Nephron (organoid): Measurements from ENCODE around the gene TRPC6.

ENCODE experiments used
- H3K27ac Mint-ChIP-seq, 3 experiments: 2 replicates each; pipeline ENCODE4 v1.8.0; 2020; ENCODE audit warnings: mixed read lengths in 3 of 3, mild to moderate bottlenecking in 2 of 3, moderate library complexity in 1 of 3
- H3K27me3 Mint-ChIP-seq: 2 replicates; pipeline ENCODE4 v1.8.0; 2021; ENCODE audit warnings: low read depth, mild to moderate bottlenecking, moderate library complexity, mixed read lengths
- H3K36me3 Mint-ChIP-seq: 2 replicates; pipeline ENCODE4 v1.8.0; 2020; ENCODE audit warnings: low read depth, mixed read lengths
- H3K4me1 Mint-ChIP-seq: 2 replicates; pipeline ENCODE4 v1.8.0; 2020; ENCODE audit warnings: mixed read lengths
- H3K4me3 Mint-ChIP-seq, 3 experiments: 2 replicates each; pipeline ENCODE4 v1.8.0; 2020; ENCODE audit warnings: mild to moderate bottlenecking in 3 of 3, mixed read lengths in 3 of 3, moderate library complexity in 2 of 3
- H3K9me3 Mint-ChIP-seq: 2 replicates; pipeline ENCODE4 v1.8.0; 2020; ENCODE audit warnings: mixed read lengths
- TF ChIP-seq, protein P1 (sequence below), 3 experiments: fragments of 200-600 bp; sonication (generic); IDR thresholded peaks; one replicate each; pipeline ENCODE4 v1.5.0; 2021; ENCODE audit warnings: antibody characterized with exemption in 3 of 3; ENCODE audit not compliant: unreplicated experiment in 3 of 3

TRPC6 gene

DNA sequence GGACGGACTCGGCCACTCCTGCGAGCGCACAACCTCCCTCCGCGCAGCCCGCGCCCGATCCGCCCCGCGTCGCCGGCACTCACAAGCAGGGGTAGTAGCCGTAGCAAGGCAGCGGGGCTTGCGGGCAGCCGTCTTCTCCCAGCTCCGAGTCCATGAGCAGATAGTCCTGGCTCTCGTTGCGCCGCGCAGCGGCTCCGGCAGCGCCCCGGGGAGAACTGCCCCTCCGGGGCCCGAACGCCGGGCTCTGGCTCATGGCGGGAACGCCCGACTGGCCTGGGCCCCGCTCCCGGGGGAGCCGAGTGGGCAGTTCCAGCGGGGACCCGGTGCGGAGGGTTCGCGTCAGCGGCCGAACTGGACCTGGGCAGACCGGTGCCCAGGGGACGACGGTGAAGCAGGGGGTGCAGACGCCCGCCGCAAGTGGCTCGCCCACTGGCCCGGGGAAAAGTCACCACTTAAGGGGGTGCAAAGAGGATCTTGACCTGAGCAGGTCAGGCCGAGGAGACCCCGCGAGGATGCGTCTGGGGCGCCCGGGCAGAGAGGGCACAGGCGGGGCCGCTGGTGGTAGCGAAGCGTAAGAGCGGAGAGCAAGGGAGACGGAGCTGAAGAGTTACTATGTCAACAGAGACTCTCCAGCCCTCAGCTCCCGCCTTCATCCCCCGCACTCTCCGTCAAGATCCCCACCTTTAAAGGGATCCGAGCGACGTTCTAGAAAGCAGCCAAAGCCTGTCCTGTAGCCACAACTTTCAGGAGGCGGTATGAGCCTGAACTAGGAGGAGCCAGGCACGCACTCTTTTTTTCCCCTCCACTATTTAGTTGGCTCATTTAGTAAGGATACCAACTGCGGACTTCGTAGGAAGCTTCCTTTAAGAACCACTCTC, at the start of gene TRPC6:
Gene TRPC6 (minus strand): TSS at position 757 of the 878 bp plus-strand sequence. CDS start 504 bp downstream, at position 253.
- peaks cover 5% of the 10 kb centered on the region for H3K36me3 Mint-ChIP-seq
- H3K27ac Mint-ChIP-seq, result peak within 1 kb of the TSS; percentile 76 to 89 (median 82)
- H3K9me3 Mint-ChIP-seq, result peaks cover 7% of the 10 kb centered on the region
- H3K27me3 Mint-ChIP-seq, result peaks cover 54% of the 10 kb centered on the region
- peak within 1 kb of the TSS; percentile 87 to 93 (median 93) for H3K4me3 Mint-ChIP-seq
- peaks cover 12% of the 10 kb centered on the region for H3K4me1 Mint-ChIP-seq
- TF ChIP-seq, protein P1, sequence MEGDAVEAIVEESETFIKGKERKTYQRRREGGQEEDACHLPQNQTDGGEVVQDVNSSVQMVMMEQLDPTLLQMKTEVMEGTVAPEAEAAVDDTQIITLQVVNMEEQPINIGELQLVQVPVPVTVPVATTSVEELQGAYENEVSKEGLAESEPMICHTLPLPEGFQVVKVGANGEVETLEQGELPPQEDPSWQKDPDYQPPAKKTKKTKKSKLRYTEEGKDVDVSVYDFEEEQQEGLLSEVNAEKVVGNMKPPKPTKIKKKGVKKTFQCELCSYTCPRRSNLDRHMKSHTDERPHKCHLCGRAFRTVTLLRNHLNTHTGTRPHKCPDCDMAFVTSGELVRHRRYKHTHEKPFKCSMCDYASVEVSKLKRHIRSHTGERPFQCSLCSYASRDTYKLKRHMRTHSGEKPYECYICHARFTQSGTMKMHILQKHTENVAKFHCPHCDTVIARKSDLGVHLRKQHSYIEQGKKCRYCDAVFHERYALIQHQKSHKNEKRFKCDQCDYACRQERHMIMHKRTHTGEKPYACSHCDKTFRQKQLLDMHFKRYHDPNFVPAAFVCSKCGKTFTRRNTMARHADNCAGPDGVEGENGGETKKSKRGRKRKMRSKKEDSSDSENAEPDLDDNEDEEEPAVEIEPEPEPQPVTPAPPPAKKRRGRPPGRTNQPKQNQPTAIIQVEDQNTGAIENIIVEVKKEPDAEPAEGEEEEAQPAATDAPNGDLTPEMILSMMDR (IDR thresholded peaks at IDR 0.05; ENCODE audit: unreplicated experiment in 3 of 3), result no peak

DNA sequence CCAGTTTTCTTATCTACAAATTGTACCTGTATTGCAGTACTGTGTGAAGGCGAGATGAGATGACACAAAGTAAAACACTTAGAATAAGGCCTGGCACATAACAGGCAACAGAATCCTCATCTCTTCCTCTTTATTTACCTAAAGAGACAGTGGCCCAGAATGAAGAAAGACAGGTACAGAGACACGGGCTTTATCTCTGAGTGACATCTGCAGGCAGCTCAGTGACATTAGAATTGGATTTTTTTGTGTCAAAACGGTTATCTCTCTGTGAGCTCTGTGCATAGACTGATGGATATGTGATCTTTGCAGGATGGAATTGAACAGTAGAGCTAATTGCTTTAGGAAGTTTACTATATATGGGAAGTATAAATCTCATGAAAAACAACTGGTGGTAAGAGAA, 36.2 kb upstream of the TRPC6 start:
- H3K27ac Mint-ChIP-seq, result no peak overlapping the region
- H3K9me3 Mint-ChIP-seq, result no peaks in the 10 kb centered on the region

DNA sequence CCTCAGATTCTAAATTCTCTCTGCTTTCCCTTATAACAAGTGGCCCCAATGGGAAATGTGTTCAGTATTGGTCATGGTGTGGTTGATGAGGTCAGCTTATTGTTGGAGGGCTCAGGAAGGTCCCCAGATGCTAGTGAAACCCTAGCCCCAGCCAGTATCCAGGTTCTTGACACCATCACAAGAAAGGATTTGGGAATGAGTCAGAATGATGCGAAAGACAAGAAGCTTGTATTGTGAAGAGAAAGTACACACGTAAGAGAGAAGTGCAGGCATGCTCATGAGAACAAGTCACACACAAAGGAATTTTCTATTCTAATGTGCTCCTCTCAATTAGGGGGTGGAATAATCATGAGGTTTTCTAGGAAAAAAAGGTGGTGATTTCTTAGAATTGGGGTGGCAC, 34.9 kb upstream of the TRPC6 start:
- Mint-ChIP-seq H3K27ac (no peak overlapping the region), H3K4me1 (no peaks in the 10 kb centered on the region), H3K4me3 (no peak overlapping the region), H3K36me3 (no peaks in the 10 kb centered on the region), H3K9me3 (no peaks in the 10 kb centered on the region), H3K27me3 (no peaks in the 10 kb centered on the region)
- TF ChIP-seq, protein P1 (IDR thresholded peaks at IDR 0.05; ENCODE audit: unreplicated experiment in 3 of 3), result no peak

More for the DNA sequence above, 36.2 kb upstream of the TRPC6 start:
- TF ChIP-seq, protein P1 (IDR thresholded peaks at IDR 0.05; ENCODE audit: unreplicated experiment in 3 of 3), result no peak
- Mint-ChIP-seq H3K4me3 (no peak overlapping the region), H3K4me1 (no peaks in the 10 kb centered on the region), H3K36me3 (no peaks in the 10 kb centered on the region), H3K27me3 (no peaks in the 10 kb centered on the region)

DNA sequence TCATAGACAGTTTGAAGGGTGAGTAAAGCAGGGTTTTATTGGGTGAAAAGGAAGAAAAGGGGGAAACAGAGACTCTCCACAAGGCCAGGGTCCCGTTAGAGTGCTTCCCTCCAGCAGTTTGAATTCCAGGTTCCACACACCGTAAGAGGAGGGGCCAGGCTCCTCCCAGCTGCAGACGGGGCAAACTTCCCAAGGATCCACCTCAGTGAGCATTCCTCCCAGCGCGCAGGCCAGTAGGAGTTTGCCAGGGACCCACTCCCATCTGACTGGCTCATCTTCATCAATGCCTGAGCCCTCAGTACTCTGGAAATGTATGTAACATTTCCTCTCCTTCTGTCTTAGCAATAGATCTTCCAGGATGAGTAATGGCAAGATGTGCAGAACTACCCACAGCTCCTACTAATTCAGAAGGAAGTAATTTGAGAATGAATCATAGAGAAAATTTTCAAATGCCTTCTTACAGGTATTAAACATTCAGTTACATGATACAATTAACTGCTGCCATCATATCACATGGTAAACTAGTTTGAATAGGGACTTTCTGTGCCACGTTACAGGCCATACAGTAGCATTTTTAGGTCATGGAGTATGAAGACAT, 34.0 kb upstream of the TRPC6 start:
- H3K4me1 Mint-ChIP-seq, result no peaks in the 10 kb centered on the region
- H3K27me3 Mint-ChIP-seq, result no peaks in the 10 kb centered on the region
- no peak overlapping the region for H3K27ac Mint-ChIP-seq
- no peak overlapping the region for H3K4me3 Mint-ChIP-seq
- no peaks in the 10 kb centered on the region for H3K36me3 Mint-ChIP-seq
- TF ChIP-seq, protein P1 (IDR thresholded peaks at IDR 0.05; ENCODE audit: unreplicated experiment in 3 of 3), result no peak
- H3K9me3 Mint-ChIP-seq, result no peaks in the 10 kb centered on the region

DNA sequence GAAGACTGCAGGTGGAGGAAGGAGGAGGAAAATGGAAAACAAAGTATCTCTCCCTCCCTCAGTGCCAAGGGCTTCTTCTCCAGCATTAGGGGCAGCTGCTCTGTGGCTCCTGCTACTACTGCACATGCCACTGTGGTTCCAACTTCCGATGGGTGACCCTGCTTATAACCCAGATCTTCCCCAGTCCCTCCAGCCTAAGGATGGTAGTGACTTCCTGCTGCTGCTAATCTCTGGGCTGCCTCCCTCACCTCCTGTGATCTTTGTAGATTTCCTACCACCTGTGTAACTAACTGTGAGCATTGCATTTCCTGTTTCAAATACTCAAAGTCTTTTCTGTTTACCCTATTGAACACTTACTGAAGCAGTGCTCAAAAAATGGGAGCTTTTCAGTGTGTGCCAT, 28.7 kb upstream of the TRPC6 start:
- Mint-ChIP-seq H3K4me3 (no peak overlapping the region), H3K27ac (no peak overlapping the region), H3K27me3 (no peaks in the 10 kb centered on the region), H3K36me3 (no peaks in the 10 kb centered on the region), H3K4me1 (no peaks in the 10 kb centered on the region), H3K9me3 (no peaks in the 10 kb centered on the region)
- TF ChIP-seq, protein P1 (IDR thresholded peaks at IDR 0.05; ENCODE audit: unreplicated experiment in 3 of 3), result no peak
